GM12892 (cell line): ENCODE results near the gene IGFBP7. TPM values are rescaled to one million over a fixed set of nuclear protein-coding genes. Genes with fewer than 3 reads are reported as not detected.

Experiments
- DNase-seq: peaks from one replicate; pipeline ENCODE4 v3.0.0; 2011; ENCODE audit not compliant: insufficient read length
- FAIRE-seq: peaks from 2 replicates; lab custom pipeline; 2011; peaks lifted over from hg19 to GRCh38; lab: Jason Lieb, UNC
- POLR2A ChIP-seq: IDR thresholded peaks from 2 replicates; pipeline ENCODE4 v1.6.1; 2011; ENCODE audit warnings: low read depth, low read length, control low read depth
- POLR2AphosphoS5 ChIP-seq: IDR thresholded peaks from 2 replicates; pipeline ENCODE4 v1.6.1; 2011; ENCODE audit warnings: low read depth, low read length, control low read depth
- TAF1 ChIP-seq: IDR thresholded peaks from 2 replicates; pipeline ENCODE4 v1.6.1; 2011; ENCODE audit warnings: low read depth, mild to moderate bottlenecking, control low read depth, low read length, borderline replicate concordance
- polyA plus RNA-seq: library from polyadenylated mRNA; unstranded; fragments of >200 nt; gene quantifications from one replicate; pipeline ENCODE4 v1.2.1, GENCODE V29; 2012; ENCODE audit warnings: missing spikeins, inconsistent platforms; ENCODE audit not compliant: missing spikeins

The IGFBP7 gene
- not detected for polyA plus RNA-seq

- FAIRE-seq (no peak), DNase-seq (peak; percentile 25)
- TF ChIP-seq TAF1 (no peak), POLR2AphosphoS5 (no peak)
These were observed at the start of gene IGFBP7 for GRCh38 chr4:57109847-57110639. TSS of gene IGFBP7 (minus strand) at chr4:57110385. CDS start at chr4:57110351, 34 bp downstream.

- TF ChIP-seq POLR2A (no peak), POLR2AphosphoS5 (no peak), TAF1 (no peak)
- DNase-seq: no peak
- FAIRE-seq: no peak
These were observed 49.7 kb upstream of the IGFBP7 start for GRCh38 chr4:57159866-57160265.

GRCh38 chr4:57158762-57159161 is 48.6 kb upstream of the IGFBP7 start:
- no peak for FAIRE-seq
- TF ChIP-seq POLR2AphosphoS5: no peak
- no peak for TF ChIP-seq TAF1
- TF ChIP-seq POLR2A: no peak

GRCh38 chr4:57158221-57158620 is 48.0 kb upstream of the IGFBP7 start:
- DNase-seq (no peak), FAIRE-seq (no peak)
- TF ChIP-seq TAF1 (no peak), POLR2A (no peak), POLR2AphosphoS5 (no peak)

More at GRCh38 chr4:57158762-57159161, 48.6 kb upstream of the IGFBP7 start:
- DNase-seq: no peak

- DNase-seq (no peak), FAIRE-seq (no peak)
- no peak for TF ChIP-seq POLR2AphosphoS5
- no peak for TF ChIP-seq TAF1
- TF ChIP-seq POLR2A: no peak
These were observed 47.5 kb upstream of the IGFBP7 start for GRCh38 chr4:57157596-57158137.

- FAIRE-seq (no peak), DNase-seq (no peak)
- TF ChIP-seq POLR2AphosphoS5: no peak
- no peak for TF ChIP-seq POLR2A
- TF ChIP-seq TAF1: no peak
These were observed 46.2 kb upstream of the IGFBP7 start for GRCh38 chr4:57156242-57156990.

GRCh38 chr4:57154926-57155325 is 44.7 kb upstream of the IGFBP7 start:
- FAIRE-seq: no peak
- TF ChIP-seq POLR2AphosphoS5 (no peak), TAF1 (no peak), POLR2A (no peak)
- no peak for DNase-seq

- FAIRE-seq: no peak
- DNase-seq: no peak
- TF ChIP-seq POLR2A: no peak
- no peak for TF ChIP-seq POLR2AphosphoS5
- TF ChIP-seq TAF1: no peak
These were observed 44.0 kb upstream of the IGFBP7 start for GRCh38 chr4:57154191-57154590.

- DNase-seq (no peak), FAIRE-seq (no peak)
- TF ChIP-seq POLR2A (no peak), POLR2AphosphoS5 (no peak), TAF1 (no peak)
These were observed 43.0 kb upstream of the IGFBP7 start for GRCh38 chr4:57153207-57153606.

GRCh38 chr4:57151481-57151880 is 41.3 kb upstream of the IGFBP7 start:
- no peak for FAIRE-seq
- DNase-seq: no peak
- no peak for TF ChIP-seq POLR2A
- no peak for TF ChIP-seq TAF1
- no peak for TF ChIP-seq POLR2AphosphoS5

GRCh38 chr4:57149833-57150232 is 39.6 kb upstream of the IGFBP7 start:
- DNase-seq (no peak), FAIRE-seq (no peak)
- TF ChIP-seq POLR2AphosphoS5 (no peak), TAF1 (no peak), POLR2A (no peak)
